Esophagus (tissue), 2 donors: ENCODE data around the gene TTBK1. TPM values are rescaled to one million over a fixed set of nuclear protein-coding genes. Genes with fewer than 3 reads are reported as not detected.

ENCODE experiments used
- H3K27ac ChIP-seq, 2 donors: one replicate each; pipeline ENCODE4 v1.5.1; 2013; ENCODE audit warnings: low read depth in 2 of 2, mild to moderate bottlenecking in 2 of 2, inconsistent platforms in 1 of 2, low read length in 1 of 2, moderate library complexity in 1 of 2
- H3K27me3 ChIP-seq, 2 donors: one replicate each; pipeline ENCODE4 v1.6.1; 2013; ENCODE audit warnings: low read length in 2 of 2, control low read depth in 1 of 2, mild to moderate bottlenecking in 1 of 2; ENCODE audit not compliant: insufficient read depth in 2 of 2, control insufficient read depth in 1 of 2
- H3K36me3 ChIP-seq, 2 donors: one replicate each; pipeline ENCODE4 v1.6.1; 2013; ENCODE audit warnings: low read length in 1 of 2; ENCODE audit not compliant: control insufficient read depth in 2 of 2, insufficient read depth in 2 of 2
- H3K4me1 ChIP-seq, 2 donors: one replicate each; pipeline ENCODE4 v1.6.1; 2013; ENCODE audit warnings: low read length in 1 of 2; ENCODE audit not compliant: control insufficient read depth in 2 of 2, insufficient read depth in 2 of 2
- H3K4me3 ChIP-seq, 2 donors: one replicate each; pipeline ENCODE4 v1.5.1; 2013; ENCODE audit warnings: low read length in 2 of 2, mild to moderate bottlenecking in 2 of 2, low read depth in 1 of 2, moderate library complexity in 1 of 2
- H3K9me3 ChIP-seq, 2 donors: one replicate each; pipeline ENCODE4 v1.6.1; 2013; ENCODE audit warnings: mild to moderate bottlenecking in 2 of 2, low read depth in 1 of 2, low read length in 1 of 2, moderate library complexity in 1 of 2; ENCODE audit not compliant: control insufficient read depth in 2 of 2, insufficient read depth in 1 of 2
- WGBS, 2 donors: extraction: QIAGEN DNeasy Blood & Tissue Kit; methylation state at CpG; one replicate each; pipeline ENCODE4 v1.1.7; 2013; 5-methylcytosine and 5-hydroxymethylcytosine counted together
- polyA plus RNA-seq, 2 donors: library from polyadenylated mRNA; stranded (reverse); fragments of 200-250 nt; gene quantifications; one replicate each; pipeline ENCODE4 v1.2.3, GENCODE V29; 2013
- donor health status: healthy with polysubstance abuse.
- donor health status: Bipolar disorder and iron deficiency.

The TTBK1 gene
- polyA plus RNA-seq, 2 donors, result 0.02 TPM

DNA sequence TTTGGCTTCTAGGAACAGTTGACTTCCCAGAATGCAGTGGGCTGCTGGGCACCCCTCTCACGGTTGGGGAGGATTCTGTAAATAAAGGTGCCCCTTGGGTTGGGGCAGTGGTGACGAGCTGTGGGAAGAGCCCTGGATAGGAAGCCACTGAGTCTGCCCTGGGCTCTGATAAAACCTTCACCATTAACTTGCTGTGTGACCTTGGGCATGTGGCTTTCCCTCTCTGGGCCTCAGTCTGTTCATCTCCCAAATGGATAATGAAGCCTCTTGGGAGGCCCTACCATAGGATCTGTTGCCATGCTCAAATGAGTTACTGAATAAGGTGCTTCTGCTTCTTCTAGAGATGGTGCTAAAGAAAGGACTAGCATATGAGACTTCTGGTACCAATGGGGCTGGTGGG lies 61.6 kb downstream of the TTBK1 start:
- peaks cover 5 to 6% of the 10 kb centered on the region in 2 donors for H3K4me1 ChIP-seq
- H3K4me3 ChIP-seq, result no peak overlapping the region
- H3K27ac ChIP-seq, result no peak overlapping the region
- no peaks in the 10 kb centered on the region for H3K27me3 ChIP-seq
- H3K36me3 ChIP-seq, result no peaks in the 10 kb centered on the region
- WGBS, 2 donors, result 81 to 90% methylated on average over 2 of the region's 2 CpGs
- H3K9me3 ChIP-seq, result no peaks in the 10 kb centered on the region

DNA sequence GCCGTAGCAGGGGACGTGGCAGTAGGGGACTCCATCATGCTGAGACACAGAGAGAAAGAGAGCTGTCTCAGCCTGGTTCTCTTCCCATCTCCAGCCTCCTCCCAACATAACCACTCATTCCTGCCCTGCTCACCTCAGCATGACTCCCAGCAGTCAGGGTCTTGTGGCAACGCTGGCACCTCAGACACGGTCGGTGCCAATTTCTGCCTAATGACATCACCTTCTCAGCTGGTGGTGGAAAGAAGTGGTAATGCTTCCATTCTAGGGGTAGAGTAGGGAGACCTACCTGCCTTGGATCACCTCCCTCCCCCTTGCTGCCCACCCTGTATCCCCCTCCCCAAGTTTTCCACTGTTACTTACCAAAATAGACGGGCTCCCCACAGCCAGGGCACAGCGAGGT lies 62.8 kb downstream of the TTBK1 start:
- 91 to 94% methylated on average over 7 of the region's 7 CpGs for WGBS, 2 donors
- no peak overlapping the region for H3K27ac ChIP-seq
- H3K4me3 ChIP-seq, result no peak overlapping the region
- no peaks in the 10 kb centered on the region for H3K27me3 ChIP-seq
- no peaks in the 10 kb centered on the region for H3K9me3 ChIP-seq
- H3K4me1 ChIP-seq, result peaks cover 5 to 6% of the 10 kb centered on the region in 2 donors
- H3K36me3 ChIP-seq, result no peaks in the 10 kb centered on the region

DNA sequence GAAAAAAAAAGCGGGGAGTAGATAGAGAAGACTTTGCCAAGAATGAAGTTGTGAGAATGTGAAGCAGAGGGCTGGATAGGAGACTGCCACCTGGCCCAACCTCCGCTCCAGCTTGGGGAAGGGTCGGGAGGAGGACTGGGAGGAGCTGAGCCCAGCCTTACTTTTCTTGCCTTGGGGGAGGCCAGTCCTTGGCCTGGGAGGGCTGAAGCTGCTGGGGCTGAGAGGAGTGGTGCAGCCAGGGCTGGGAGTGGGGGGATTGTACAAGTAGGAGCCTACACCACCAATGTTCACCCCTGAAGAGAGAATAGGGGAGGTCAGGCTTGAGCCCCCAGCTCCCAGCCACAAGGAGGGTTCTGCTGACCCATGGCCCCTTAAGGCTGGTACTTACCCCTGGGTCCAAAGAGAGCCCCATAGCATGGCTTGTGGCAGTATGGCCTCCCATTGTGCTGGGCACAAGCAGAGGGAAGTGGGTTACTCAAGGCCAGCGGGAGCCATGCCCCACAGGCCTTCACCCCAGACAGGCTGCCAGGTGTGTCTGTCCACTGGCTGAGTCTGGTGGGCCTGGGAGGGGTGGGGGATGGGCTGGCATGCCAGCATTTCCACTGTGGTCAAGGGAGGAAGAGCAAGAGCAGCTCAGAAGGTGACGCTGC lies 64.3 kb downstream of the TTBK1 start:
- no peak overlapping the region for H3K4me3 ChIP-seq
- no peaks in the 10 kb centered on the region for H3K27me3 ChIP-seq
- peaks cover 5 to 6% of the 10 kb centered on the region in 2 donors for H3K4me1 ChIP-seq
- no peaks in the 10 kb centered on the region for H3K36me3 ChIP-seq
- WGBS, 2 donors, result 90% methylated on average over 5 of the region's 5 CpGs
- no peak overlapping the region for H3K27ac ChIP-seq
- H3K9me3 ChIP-seq, result no peaks in the 10 kb centered on the region

DNA sequence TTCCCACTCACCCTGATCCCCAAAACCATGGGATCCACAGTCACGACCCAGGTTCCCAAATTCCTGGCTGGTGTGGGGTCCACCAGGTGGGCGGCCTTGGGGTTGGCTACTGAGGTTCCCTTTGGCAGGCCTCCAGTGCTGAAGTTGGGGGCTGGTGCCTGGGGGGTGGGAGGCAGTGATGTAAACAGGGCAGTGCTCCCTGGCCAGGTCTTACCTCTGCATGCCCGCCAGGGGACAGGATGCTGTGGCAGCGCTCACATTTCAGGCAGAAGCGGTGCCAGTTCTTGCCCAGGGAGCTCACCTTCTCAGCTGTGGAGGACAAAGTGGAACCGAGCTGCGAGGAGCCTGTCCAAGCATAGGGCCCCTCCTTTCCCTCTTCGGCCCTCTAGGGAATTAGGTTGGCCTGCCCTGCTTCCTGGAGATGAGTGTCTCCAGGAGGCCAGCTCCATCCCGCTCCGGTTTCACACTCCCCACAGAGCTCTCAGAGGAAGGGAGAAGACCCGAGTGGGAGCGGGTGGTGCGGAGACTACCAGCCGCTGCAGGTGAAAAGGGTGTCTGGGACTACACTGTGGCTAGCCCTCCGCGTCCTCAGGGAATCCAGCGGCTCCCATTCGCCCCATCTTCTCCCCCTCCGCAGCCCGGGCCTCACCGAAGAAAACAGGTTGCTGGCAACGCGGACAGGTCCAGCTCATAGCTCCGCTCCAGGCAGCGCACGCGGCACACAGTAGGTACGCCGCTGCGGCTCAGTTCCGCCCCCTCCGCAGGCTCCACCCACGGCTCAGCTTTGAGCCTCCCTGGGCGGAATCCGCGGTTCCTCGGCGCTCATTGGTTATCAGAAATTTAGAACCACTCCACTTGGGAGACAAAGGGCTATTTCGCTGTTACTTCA lies 65.1 kb downstream of the TTBK1 start, which contains the start of gene CRIP3:
Gene CRIP3, minus strand, starts transcription at position 726 of the 889 bp plus-strand sequence. Its CDS starts 34 bp downstream, at position 692.
- 7 to 9% methylated on average over 39 of the region's 39 CpGs for WGBS, 2 donors
- no peaks in the 10 kb centered on the region for H3K27me3 ChIP-seq
- peak within 1 kb of the TSS; percentile 8 to 26 for H3K4me3 ChIP-seq
- H3K9me3 ChIP-seq, result no peaks in the 10 kb centered on the region
- H3K36me3 ChIP-seq, result no peaks in the 10 kb centered on the region
- H3K4me1 ChIP-seq, result peaks cover 5 to 6% of the 10 kb centered on the region in 2 donors
- H3K27ac ChIP-seq, result no peak within 1 kb of the TSS

DNA sequence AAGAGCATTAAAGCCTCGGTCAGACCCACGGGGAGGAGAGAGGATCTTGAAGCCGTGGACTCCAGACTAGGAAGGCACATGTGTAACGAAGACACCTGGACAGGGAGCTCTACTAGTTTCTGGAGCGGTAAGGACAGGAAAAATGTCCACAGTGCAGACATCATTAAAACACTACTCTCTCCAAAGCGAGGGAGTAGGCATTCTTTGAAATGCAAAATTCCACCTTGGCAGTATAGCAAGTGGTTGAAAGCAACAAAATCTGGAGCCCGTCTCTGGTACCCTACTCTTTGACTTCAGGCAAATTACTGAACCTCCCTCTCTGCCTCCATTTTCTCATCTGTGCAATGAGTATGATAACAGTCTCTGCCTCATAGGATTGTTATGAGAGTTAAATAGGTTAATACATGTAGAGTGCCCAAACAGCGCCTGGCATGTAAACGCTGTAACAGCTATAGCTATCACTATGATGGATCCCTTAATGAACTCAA lies 65.8 kb downstream of the TTBK1 start:
- Histone ChIP-seq H3K27me3 (no peaks in the 10 kb centered on the region), H3K4me1 (peaks cover 5 to 6% of the 10 kb centered on the region in 2 donors), H3K4me3 (peak overlapping the region; percentile 8 to 26), H3K36me3 (no peaks in the 10 kb centered on the region), H3K9me3 (no peaks in the 10 kb centered on the region), H3K27ac (no peak overlapping the region)
- WGBS, 2 donors, result 33 to 35% methylated on average over 9 of the region's 9 CpGs

DNA sequence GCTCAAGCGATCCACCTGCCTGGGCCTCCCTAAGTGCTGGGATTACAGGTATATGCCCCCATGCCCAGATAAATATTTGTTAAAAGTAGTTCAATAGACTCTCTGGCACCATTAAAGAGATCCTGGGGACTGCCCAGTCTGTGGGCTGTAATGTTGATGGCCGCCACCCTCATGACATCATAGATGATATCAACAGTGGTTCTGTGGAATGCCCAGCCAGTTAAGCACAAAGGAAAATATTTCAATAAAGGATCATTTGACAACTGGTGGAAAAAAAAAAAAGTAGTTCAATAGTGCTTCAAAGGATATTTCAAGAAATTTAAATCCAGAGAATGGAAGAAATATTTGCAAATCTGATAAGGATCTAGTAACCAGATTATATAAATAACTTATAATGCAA lies 66.9 kb downstream of the TTBK1 start:
- Histone ChIP-seq H3K27ac (no peak overlapping the region), H3K4me3 (no peak overlapping the region), H3K36me3 (no peaks in the 10 kb centered on the region), H3K9me3 (no peaks in the 10 kb centered on the region), H3K4me1 (peaks cover 5 to 6% of the 10 kb centered on the region in 2 donors), H3K27me3 (no peaks in the 10 kb centered on the region)
- WGBS, 2 donors, result 96% methylated on average over 2 of the region's 2 CpGs

DNA sequence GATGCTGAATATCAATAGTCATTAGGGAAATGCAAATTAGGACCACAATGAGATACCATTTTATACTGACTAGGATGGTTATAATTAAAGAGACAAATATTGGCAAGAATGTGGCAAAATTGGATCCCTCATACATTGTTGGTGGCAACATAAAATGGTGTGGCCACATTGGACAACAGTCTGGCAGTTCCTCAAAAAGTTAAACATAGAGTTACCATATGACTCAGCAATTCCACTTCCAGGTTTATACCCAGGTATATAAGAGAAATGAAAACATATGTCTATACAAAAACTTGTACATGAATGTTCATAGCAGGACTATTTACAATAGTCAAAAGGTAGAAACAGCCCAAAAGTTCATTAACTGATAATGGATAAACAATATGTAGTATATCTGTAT lies 67.3 kb downstream of the TTBK1 start:
- no peaks in the 10 kb centered on the region for H3K27me3 ChIP-seq
- H3K9me3 ChIP-seq, result no peaks in the 10 kb centered on the region
- H3K27ac ChIP-seq, result no peak overlapping the region
- no peaks in the 10 kb centered on the region for H3K36me3 ChIP-seq
- H3K4me3 ChIP-seq, result no peak overlapping the region
- H3K4me1 ChIP-seq, result peaks cover 5 to 6% of the 10 kb centered on the region in 2 donors

DNA sequence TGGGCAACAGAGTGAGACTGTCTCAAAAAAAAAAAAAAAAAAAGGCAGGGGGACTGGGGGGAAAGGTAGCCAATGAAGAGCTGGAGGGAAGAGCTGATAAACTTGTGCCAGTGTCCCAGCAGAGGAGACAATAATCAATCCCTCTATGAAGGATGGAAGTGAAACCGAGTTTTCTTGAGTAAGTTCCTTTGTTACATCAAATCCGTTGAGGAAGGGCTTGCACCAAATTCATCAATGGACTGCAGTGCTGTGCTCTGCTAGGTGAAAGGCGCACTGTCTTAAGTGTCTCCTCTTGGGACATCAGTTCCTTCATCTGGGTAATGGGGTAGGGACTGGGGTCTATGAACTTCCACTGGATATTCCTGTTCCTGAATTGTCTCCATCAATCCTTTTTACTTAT lies 68.4 kb downstream of the TTBK1 start:
- 77 to 82% methylated on average over 3 of the region's 3 CpGs for WGBS, 2 donors

DNA sequence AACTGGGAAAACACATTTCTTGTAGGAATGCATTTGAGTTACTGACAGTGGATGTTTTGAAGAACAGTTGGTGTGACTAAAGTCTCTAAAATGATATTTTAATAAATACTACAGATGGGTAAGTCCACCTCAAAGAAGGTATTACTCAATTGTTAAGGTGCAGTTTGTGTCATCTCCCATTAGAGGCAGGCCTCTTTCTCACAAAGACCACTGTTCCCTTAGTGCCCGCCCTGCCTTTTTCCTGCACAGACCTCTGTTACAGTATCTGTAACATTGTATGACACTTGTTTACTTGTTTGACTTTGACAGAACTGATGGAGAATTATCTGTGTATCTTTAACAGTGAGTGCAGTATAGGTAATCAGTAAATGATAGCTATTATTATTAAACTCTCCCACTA lies 70.5 kb downstream of the TTBK1 start:
- Histone ChIP-seq H3K4me1 (no peaks in the 10 kb centered on the region), H3K4me3 (no peak overlapping the region), H3K27ac (no peak overlapping the region), H3K36me3 (no peaks in the 10 kb centered on the region), H3K27me3 (no peaks in the 10 kb centered on the region), H3K9me3 (no peaks in the 10 kb centered on the region)
- 75 to 95% methylated on average over 1 of the region's 1 CpG for WGBS, 2 donors

More for the DNA sequence above, 68.4 kb downstream of the TTBK1 start:
- Histone ChIP-seq H3K27me3 (no peaks in the 10 kb centered on the region), H3K9me3 (no peaks in the 10 kb centered on the region), H3K27ac (no peak overlapping the region), H3K4me1 (peaks cover 5 to 6% of the 10 kb centered on the region in 2 donors), H3K36me3 (no peaks in the 10 kb centered on the region), H3K4me3 (no peak overlapping the region)
